HG03025 (cell line): ENCODE data around the gene RASA3.

Experiments used
- ATAC-seq: cut with Tn5 transposase; IDR thresholded peaks from one replicate; pipeline ENCODE4 v1.9.1; 2021; ENCODE audit warnings: mild to moderate bottlenecking, moderate library complexity; ENCODE audit not compliant: unreplicated experiment, low FRiP score

The RASA3 gene

GRCh38 chr13:114058051-114058867 lies 74.2 kb downstream of the RASA3 start:
- ATAC-seq, result no peak

- no peak for ATAC-seq
Measured at GRCh38 chr13:114057166-114058050, 75.0 kb downstream of the RASA3 start.

- no peak for ATAC-seq
Measured at GRCh38 chr13:114056205-114057013, 76.0 kb downstream of the RASA3 start.

GRCh38 chr13:114055766-114056165 lies 76.7 kb downstream of the RASA3 start:
- ATAC-seq, result no peak

GRCh38 chr13:114054830-114055439 lies 77.5 kb downstream of the RASA3 start:
- no peak for ATAC-seq

GRCh38 chr13:114054264-114054663 lies 78.2 kb downstream of the RASA3 start:
- ATAC-seq, result no peak

GRCh38 chr13:114053026-114053425 lies 79.4 kb downstream of the RASA3 start:
- no peak for ATAC-seq

- no peak for ATAC-seq
Measured at GRCh38 chr13:114050536-114051450, 81.6 kb downstream of the RASA3 start.

- ATAC-seq, result no peak
Measured at GRCh38 chr13:114049626-114050101, 82.8 kb downstream of the RASA3 start.

GRCh38 chr13:114049026-114049425 lies 83.4 kb downstream of the RASA3 start:
- no peak for ATAC-seq

GRCh38 chr13:114048443-114048842 lies 84.0 kb downstream of the RASA3 start:
- ATAC-seq, result no peak

- ATAC-seq, result peak; percentile 59
Measured at GRCh38 chr13:114047358-114047881, 85.0 kb downstream of the RASA3 start.

- ATAC-seq, result no peak
Measured at GRCh38 chr13:114046431-114046975, 85.9 kb downstream of the RASA3 start.

- no peak for ATAC-seq
Measured at GRCh38 chr13:114045113-114045735, 87.2 kb downstream of the RASA3 start.

GRCh38 chr13:114044486-114044885 lies 87.9 kb downstream of the RASA3 start:
- ATAC-seq, result no peak

GRCh38 chr13:114043421-114044053 lies 88.9 kb downstream of the RASA3 start:
- no peak for ATAC-seq

- no peak for ATAC-seq
Measured at GRCh38 chr13:114042066-114042815, 90.2 kb downstream of the RASA3 start.
